ENCODE data around the gene ADRA2B. TPM values are rescaled to one million over a fixed set of nuclear protein-coding genes. Genes with fewer than 3 reads are reported as not detected.
A peak's percentile ranks its signal among the peaks of the same experiment; 100 is the strongest.

ADRA2B gene
- polyA plus RNA-seq, 2 of the 4 experiments (the other 2 are of a cell fraction), result 0.03 to 0.05 TPM

DNA sequence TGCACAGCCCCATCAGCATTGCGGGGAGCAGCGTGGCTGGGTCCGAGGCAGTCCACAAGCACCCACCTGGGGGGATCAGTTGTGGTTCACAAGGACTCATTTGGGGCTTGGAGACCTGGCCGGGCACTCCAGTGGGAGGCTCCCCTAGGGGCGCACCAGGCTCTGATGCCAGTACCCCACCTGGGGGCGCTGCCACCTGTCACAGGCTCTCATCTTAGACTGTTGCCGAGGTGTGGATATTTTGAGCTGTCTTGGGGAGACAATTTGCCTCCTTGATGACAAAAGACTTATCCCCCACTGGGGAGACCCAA, 3.0 kb downstream of the ADRA2B start:
- Histone ChIP-seq H3K9me3 (no peaks in the 10 kb centered on the region), H3K4me1 (peaks cover 4% of the 10 kb centered on the region; the same call in 2 of the 3 replicates), H3K27ac (no peak overlapping the region), H3K4me3 (no peak overlapping the region), H3K4me2 (no peak overlapping the region)
- TF ChIP-seq, protein P1, sequence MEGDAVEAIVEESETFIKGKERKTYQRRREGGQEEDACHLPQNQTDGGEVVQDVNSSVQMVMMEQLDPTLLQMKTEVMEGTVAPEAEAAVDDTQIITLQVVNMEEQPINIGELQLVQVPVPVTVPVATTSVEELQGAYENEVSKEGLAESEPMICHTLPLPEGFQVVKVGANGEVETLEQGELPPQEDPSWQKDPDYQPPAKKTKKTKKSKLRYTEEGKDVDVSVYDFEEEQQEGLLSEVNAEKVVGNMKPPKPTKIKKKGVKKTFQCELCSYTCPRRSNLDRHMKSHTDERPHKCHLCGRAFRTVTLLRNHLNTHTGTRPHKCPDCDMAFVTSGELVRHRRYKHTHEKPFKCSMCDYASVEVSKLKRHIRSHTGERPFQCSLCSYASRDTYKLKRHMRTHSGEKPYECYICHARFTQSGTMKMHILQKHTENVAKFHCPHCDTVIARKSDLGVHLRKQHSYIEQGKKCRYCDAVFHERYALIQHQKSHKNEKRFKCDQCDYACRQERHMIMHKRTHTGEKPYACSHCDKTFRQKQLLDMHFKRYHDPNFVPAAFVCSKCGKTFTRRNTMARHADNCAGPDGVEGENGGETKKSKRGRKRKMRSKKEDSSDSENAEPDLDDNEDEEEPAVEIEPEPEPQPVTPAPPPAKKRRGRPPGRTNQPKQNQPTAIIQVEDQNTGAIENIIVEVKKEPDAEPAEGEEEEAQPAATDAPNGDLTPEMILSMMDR (IDR thresholded peaks at IDR 0.05), result 0 out of 3 replicates have a peak, but pooled peaks have one; percentile 7
- no peak for TF ChIP-seq SMC3 (IDR thresholded peaks at IDR 0.05)
- no peak for TF ChIP-seq ZSCAN20 (CRISPR knock-in tag; IDR thresholded peaks at IDR 0.05)
- TF ChIP-seq POLR2AphosphoS2 (conservative IDR thresholded peaks at IDR 0.05; ENCODE audit: low read length), result no peak
- TF ChIP-seq, protein P2, sequence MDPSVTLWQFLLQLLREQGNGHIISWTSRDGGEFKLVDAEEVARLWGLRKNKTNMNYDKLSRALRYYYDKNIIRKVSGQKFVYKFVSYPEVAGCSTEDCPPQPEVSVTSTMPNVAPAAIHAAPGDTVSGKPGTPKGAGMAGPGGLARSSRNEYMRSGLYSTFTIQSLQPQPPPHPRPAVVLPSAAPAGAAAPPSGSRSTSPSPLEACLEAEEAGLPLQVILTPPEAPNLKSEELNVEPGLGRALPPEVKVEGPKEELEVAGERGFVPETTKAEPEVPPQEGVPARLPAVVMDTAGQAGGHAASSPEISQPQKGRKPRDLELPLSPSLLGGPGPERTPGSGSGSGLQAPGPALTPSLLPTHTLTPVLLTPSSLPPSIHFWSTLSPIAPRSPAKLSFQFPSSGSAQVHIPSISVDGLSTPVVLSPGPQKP (IDR thresholded peaks at IDR 0.05; ENCODE audit: low read depth, low read length), result no peak
- no peak for ATAC-seq
- ChIA-PET POLR2A (no interaction called here), CTCF (interaction anchor here (1.4 to 9.6 kb wide), 2 partner anchors 12 to 92 kb away, joined by 3 to 126 read pairs; no protein-coding TSS in a partner anchor)
- 33% methylated on average over 1 of the region's 7 CpGs for WGBS (ENCODE audit: missing lambda C conversion rate)
- no peak for DNase-seq (ENCODE audit: low read depth in 1 of 2, low spot score in 1 of 2)
- FAIRE-seq, result no peak

DNA sequence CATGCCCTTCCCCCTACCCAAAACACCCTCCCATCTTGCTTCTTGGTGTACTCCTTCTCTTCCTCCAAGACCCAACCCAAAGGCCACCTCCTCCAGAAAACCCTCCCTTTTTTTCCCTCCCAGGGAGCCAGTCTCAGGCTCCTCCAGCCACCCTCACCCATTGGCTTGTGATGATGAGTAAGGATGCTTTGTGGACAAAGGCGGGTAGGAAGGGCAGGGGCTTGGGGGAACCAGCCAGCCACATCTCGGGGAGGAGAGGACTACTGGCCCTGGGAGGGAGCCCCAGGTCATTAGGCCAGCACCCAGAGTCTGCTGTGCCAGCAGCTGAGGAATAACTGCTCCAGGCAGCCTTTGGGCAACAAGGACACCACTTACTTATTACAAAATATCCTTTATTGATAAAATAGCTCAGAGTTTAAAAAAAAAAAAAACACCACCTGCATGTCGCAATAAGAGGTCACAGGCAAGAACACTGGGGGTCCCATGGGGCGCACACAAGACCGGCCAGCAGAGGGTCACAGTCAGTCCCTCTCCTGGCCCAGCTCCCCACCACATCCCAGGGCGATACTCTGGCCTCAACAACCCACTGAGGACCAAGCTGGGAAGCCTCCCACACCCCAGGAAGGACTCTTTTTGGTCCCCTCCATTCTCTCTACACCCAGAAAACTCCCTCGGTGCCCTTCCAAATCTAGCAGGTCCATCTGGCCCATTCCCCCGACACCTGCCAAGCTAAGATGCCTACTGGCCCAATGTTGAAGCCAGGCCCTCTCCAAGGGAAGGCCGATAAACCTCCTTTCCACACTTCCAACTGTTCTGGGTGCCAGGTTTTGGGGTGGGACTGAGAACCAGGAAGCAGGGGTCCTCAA, 3.6 kb downstream of the ADRA2B start:
- Histone ChIP-seq H3K9me3 (no peaks in the 10 kb centered on the region), H3K4me3 (no peak overlapping the region), H3K4me1 (peaks cover 4% of the 10 kb centered on the region; the same call in 2 of the 3 replicates), H3K4me2 (no peak overlapping the region), H3K27ac (no peak overlapping the region)
- no peak for FAIRE-seq
- 73% methylated on average over 8 of the region's 9 CpGs for WGBS (ENCODE audit: missing lambda C conversion rate)
- no peak for ATAC-seq
- ChIA-PET CTCF (interaction anchor here (1.4 to 9.6 kb wide), 3 partner anchors 11 to 93 kb away, joined by 3 to 126 read pairs (median 12); no protein-coding TSS in a partner anchor), POLR2A (no interaction called here)
- TF ChIP-seq EHMT2 (IDR thresholded peaks at IDR 0.05; ENCODE audit: low read depth), result no peak
- TF ChIP-seq CEBPB (IDR thresholded peaks at IDR 0.05), result 0 out of 4 replicates have a peak, but pooled peaks of 1 of the 2 experiments have one; percentile 20
- DNase-seq (ENCODE audit: low read depth in 1 of 2, low spot score in 1 of 2), result no peak

DNA sequence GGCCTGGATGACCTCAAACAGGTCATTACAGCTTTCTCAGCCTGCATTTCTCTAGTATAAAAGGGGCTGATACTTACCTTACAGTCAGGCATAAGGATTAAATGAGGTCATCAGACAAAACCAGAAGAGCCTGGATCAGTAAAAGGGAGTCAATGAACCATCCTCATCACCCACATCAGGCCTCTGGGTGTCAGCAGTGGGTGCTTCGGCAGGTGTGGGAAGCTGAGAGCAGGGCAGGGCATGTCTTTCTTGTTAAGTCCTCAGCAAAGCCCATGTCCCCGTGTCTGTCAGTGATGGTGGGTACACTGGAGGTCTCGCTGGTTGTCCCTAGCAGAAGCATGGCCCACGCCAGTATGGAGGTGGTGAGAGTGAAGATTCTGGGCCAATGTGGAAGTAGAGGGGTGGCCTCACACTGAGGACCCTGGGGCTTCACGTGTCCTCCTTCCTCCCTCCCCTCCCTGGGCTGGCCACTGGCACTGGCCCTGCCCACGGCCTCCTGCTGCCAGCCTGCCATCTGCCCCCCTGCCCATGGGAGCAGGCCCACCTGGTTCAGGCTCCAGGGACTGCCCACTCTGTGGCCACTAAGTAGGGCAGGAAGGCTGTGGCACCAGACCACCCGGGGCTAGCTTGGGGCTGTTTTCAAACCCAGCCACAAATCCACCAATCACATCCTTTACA, 4.4 kb downstream of the ADRA2B start:
- no peak overlapping the region for H3K4me2 ChIP-seq
- ChIA-PET CTCF (interaction anchor here (2.5 to 9.6 kb wide), 2 partner anchors 10 to 89 kb away, joined by 12 to 126 read pairs; no protein-coding TSS in a partner anchor), POLR2A (no interaction called here)
- no peak for DNase-seq (ENCODE audit: low read depth in 1 of 2, low spot score in 1 of 2)
- no peaks in the 10 kb centered on the region for H3K9me3 ChIP-seq
- H3K4me1 ChIP-seq, result no peaks in the 10 kb centered on the region
- whole genome bisulfite sequencing (ENCODE audit: missing lambda C conversion rate), result 39% methylated on average over 4 of the region's 7 CpGs
- FAIRE-seq, result no peak
- ATAC-seq, result no peak
- no peak overlapping the region for H3K27ac ChIP-seq
- TF ChIP-seq BHLHE40 (IDR thresholded peaks at IDR 0.05; ENCODE audit: low read depth, low read length) (no peak), TP53 (CRISPR knock-in tag; IDR thresholded peaks at IDR 0.05) (no peak), HEYL (CRISPR knock-in tag; IDR thresholded peaks at IDR 0.05) (no peak), JUN (IDR thresholded peaks at IDR 0.05) (no peak), MYC (IDR thresholded peaks at IDR 0.05; ENCODE audit: borderline replicate concordance, low read length) (no peak), NR3C1 (IDR thresholded peaks at IDR 0.05) (no peak), GATA3 (IDR thresholded peaks at IDR 0.05; ENCODE audit: borderline replicate concordance) (no peak), CHD2 (IDR thresholded peaks at IDR 0.05; ENCODE audit: low read length, partially characterized antibody) (no peak), RARB (CRISPR knock-in tag; IDR thresholded peaks at IDR 0.05) (no peak), NFE2L2 (conservative IDR thresholded peaks at IDR 0.05; ENCODE audit: low read length) (no peak), ZSCAN20 (CRISPR knock-in tag; IDR thresholded peaks at IDR 0.05) (no peak), FOSL2 (IDR thresholded peaks at IDR 0.05) (no peak), FOSL2 (CRISPR knock-in tag; IDR thresholded peaks at IDR 0.05) (no peak)
- TF ChIP-seq, protein P2 (IDR thresholded peaks at IDR 0.05; ENCODE audit: low read depth, low read length), result no peak
- TF ChIP-seq, protein P1 (IDR thresholded peaks at IDR 0.05), result no peak
- no peak overlapping the region for H3K4me3 ChIP-seq
